ENCODE results near the gene C2CD2.

C2CD2 gene

GRCh38 chr21:41942457-41942856 is 11.4 kb downstream of the C2CD2 start:
- no peaks in the 10 kb centered on the region for H3K4me1 ChIP-seq (ENCODE audit: low read length)
- no peaks in the 10 kb centered on the region for H3K36me3 ChIP-seq (replicated peaks; ENCODE audit: low read depth, low read length)
- TF ChIP-seq CTCF (IDR thresholded peaks at IDR 0.05; ENCODE audit: low read depth, low read length) (no peak), EZH2phosphoT487 (IDR thresholded peaks at IDR 0.05; ENCODE audit: low read depth) (no peak)
- H3K27ac ChIP-seq (ENCODE audit: low read length) = no peak overlapping the region
- H4K20me1 ChIP-seq (ENCODE audit: insufficient read depth, low read length) = no peaks in the 10 kb centered on the region
- no peak overlapping the region for H3K4me3 ChIP-seq (ENCODE audit: low read length)
- H2AFZ ChIP-seq (ENCODE audit: low read depth, low read length) = no peak overlapping the region
- H3K9ac ChIP-seq (ENCODE audit: low read length) = no peak overlapping the region
- peaks cover 10% of the 10 kb centered on the region for H3K27me3 ChIP-seq (ENCODE audit: low read depth, low read length)
- H3K4me2 ChIP-seq (ENCODE audit: low read length) = no peak overlapping the region
- no peaks in the 10 kb centered on the region for H3K9me3 ChIP-seq (ENCODE audit: insufficient read depth, low read length)
- H3K79me2 ChIP-seq (ENCODE audit: low read length) = no peaks in the 10 kb centered on the region

GRCh38 chr21:41941941-41942340 is 11.9 kb downstream of the C2CD2 start:
- H3K4me2 ChIP-seq (ENCODE audit: low read length) = no peak overlapping the region
- H3K79me2 ChIP-seq (ENCODE audit: low read length) = no peaks in the 10 kb centered on the region
- no peaks in the 10 kb centered on the region for H4K20me1 ChIP-seq (ENCODE audit: insufficient read depth, low read length)
- H3K4me1 ChIP-seq (ENCODE audit: low read length) = no peaks in the 10 kb centered on the region
- H3K9me3 ChIP-seq (ENCODE audit: insufficient read depth, low read length) = no peaks in the 10 kb centered on the region
- H3K9ac ChIP-seq (ENCODE audit: low read length) = no peak overlapping the region
- no peak overlapping the region for H2AFZ ChIP-seq (ENCODE audit: low read depth, low read length)
- H3K36me3 ChIP-seq (replicated peaks; ENCODE audit: low read depth, low read length) = no peaks in the 10 kb centered on the region
- H3K27ac ChIP-seq (ENCODE audit: low read length) = no peak overlapping the region
- no peak overlapping the region for H3K4me3 ChIP-seq (ENCODE audit: low read length)
- peaks cover 13% of the 10 kb centered on the region for H3K27me3 ChIP-seq (ENCODE audit: low read depth, low read length)
- no peak for TF ChIP-seq EZH2phosphoT487 (IDR thresholded peaks at IDR 0.05; ENCODE audit: low read depth)
- no peak for TF ChIP-seq CTCF (IDR thresholded peaks at IDR 0.05; ENCODE audit: low read depth, low read length)

GRCh38 chr21:41940431-41940830 is 13.4 kb downstream of the C2CD2 start:
- Histone ChIP-seq H3K9me3 (ENCODE audit: insufficient read depth, low read length) (no peaks in the 10 kb centered on the region), H3K36me3 (replicated peaks; ENCODE audit: low read depth, low read length) (no peaks in the 10 kb centered on the region), H3K4me3 (ENCODE audit: low read length) (no peak overlapping the region), H3K27ac (ENCODE audit: low read length) (no peak overlapping the region), H3K27me3 (ENCODE audit: low read depth, low read length) (peaks cover 13% of the 10 kb centered on the region), H2AFZ (ENCODE audit: low read depth, low read length) (no peak overlapping the region), H3K4me1 (ENCODE audit: low read length) (no peaks in the 10 kb centered on the region), H3K9ac (ENCODE audit: low read length) (no peak overlapping the region), H4K20me1 (ENCODE audit: insufficient read depth, low read length) (no peaks in the 10 kb centered on the region), H3K79me2 (ENCODE audit: low read length) (no peaks in the 10 kb centered on the region), H3K4me2 (ENCODE audit: low read length) (no peak overlapping the region)
- no peak for TF ChIP-seq EZH2phosphoT487 (IDR thresholded peaks at IDR 0.05; ENCODE audit: low read depth)
- no peak for TF ChIP-seq CTCF (IDR thresholded peaks at IDR 0.05; ENCODE audit: low read depth, low read length)

GRCh38 chr21:41939391-41939790 is 14.4 kb downstream of the C2CD2 start:
- no peaks in the 10 kb centered on the region for H3K36me3 ChIP-seq (replicated peaks; ENCODE audit: low read depth, low read length)
- no peak overlapping the region for H3K4me3 ChIP-seq (ENCODE audit: low read length)
- H3K27me3 ChIP-seq (ENCODE audit: low read depth, low read length) = peaks cover 7% of the 10 kb centered on the region; the same call in 1 of the 2 replicates
- H2AFZ ChIP-seq (ENCODE audit: low read depth, low read length) = no peak overlapping the region
- no peak overlapping the region for H3K4me2 ChIP-seq (ENCODE audit: low read length)
- H3K4me1 ChIP-seq (ENCODE audit: low read length) = no peaks in the 10 kb centered on the region
- no peaks in the 10 kb centered on the region for H4K20me1 ChIP-seq (ENCODE audit: insufficient read depth, low read length)
- no peak for TF ChIP-seq CTCF (IDR thresholded peaks at IDR 0.05; ENCODE audit: low read depth, low read length)
- H3K27ac ChIP-seq (ENCODE audit: low read length) = no peak overlapping the region
- no peak overlapping the region for H3K9ac ChIP-seq (ENCODE audit: low read length)
- no peaks in the 10 kb centered on the region for H3K9me3 ChIP-seq (ENCODE audit: insufficient read depth, low read length)
- no peaks in the 10 kb centered on the region for H3K79me2 ChIP-seq (ENCODE audit: low read length)
